GM19238 (cell line): Measurements from ENCODE around the gene OR8B12.

Experiments used
- DNase-seq: peaks from one replicate; pipeline ENCODE4 v3.0.0; 2011; ENCODE audit warnings: low spot score; ENCODE audit not compliant: insufficient read length

Gene OR8B12, protein sequence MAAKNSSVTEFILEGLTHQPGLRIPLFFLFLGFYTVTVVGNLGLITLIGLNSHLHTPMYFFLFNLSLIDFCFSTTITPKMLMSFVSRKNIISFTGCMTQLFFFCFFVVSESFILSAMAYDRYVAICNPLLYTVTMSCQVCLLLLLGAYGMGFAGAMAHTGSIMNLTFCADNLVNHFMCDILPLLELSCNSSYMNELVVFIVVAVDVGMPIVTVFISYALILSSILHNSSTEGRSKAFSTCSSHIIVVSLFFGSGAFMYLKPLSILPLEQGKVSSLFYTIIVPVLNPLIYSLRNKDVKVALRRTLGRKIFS

DNA sequence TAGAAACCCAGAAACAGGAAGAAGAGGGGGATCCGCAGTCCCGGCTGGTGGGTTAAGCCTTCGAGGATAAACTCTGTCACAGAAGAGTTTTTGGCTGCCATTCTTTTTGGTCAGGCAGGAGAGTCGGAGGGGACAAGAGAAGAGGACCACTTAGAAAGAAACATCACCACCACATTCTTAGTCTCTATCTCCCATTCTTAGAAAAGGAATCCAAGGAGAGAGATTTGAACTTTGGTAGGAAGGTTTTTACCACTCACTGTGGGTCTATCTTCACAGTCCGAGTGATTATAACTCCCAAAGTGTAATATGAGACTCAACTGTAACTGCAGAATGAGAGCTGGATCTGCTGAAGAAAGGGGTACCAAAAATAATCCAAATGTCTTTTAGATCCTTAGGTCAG is at the start of gene OR8B12:
Gene OR8B12 (minus strand): TSS at position 101 of the 400 bp plus-strand sequence. CDS start 0 bp downstream, at position 101.
- DNase-seq = no peak

- DNase-seq = no peak
Observed at GRCh38 chr11:124592627-124593026, 49.2 kb upstream of the OR8B12 start.

GRCh38 chr11:124591430-124591829 is 48.0 kb upstream of the OR8B12 start:
- no peak for DNase-seq

DNA sequence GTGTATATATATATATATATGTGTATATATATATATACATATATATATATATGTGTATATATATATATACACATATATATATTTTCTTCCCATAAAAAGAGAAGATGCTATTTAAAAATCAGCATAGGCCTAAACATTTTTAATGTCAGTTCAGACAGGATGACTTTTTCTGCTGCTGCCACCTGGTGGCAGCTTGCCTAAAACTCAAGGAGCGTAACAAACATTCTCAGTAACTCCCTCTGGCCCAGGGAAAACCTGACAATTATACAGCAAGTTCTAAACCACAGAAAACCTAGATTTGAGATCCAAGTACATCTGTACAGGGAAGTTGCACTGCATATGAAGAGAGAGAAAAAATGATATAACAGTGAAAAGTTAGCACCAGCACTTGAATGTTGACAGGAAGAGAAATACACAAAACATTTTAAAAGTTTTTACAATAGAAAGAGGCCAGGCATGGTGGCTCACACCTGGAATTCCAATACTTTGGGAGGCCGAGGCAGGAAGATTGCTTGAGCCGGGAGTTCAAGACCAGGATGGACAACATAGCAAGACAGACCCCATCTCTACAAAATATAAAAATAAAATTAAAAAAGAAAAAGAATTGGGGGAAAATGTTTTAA is 42.9 kb upstream of the OR8B12 start:
- DNase-seq = no peak

DNA sequence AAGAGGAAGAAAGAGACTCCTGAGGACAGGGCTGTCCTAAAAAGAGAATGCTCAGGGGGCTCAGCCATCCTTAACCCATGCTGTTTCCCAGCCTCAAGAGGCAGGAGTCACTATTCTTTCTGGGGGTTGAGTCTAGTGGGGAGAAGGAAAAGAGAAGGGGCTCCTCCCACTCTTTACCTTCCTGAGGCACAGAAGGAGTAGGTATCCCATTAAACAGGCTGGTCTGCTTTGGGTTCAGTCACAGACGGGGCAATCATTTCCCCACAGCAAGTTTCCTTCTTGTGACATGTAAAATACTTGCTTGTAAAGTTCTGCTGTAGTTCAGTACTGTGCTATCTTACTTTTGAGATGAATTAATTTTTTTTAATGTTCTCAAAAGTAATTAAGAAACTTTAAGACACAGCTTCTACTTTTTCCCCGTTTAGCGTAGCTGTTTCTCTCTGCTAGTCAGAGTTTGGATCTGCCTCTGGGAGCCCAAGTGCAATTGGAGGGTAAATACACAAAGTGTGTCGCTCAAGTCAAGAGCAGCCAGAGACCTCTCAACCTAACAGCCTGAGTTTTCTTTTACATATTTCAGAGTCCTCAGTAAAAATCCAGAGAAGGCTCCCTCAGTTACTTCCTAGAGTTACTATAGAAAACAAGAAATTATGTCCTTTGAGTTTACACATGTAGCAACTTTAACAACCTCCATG is 41.4 kb upstream of the OR8B12 start:
- DNase-seq = no peak

DNA sequence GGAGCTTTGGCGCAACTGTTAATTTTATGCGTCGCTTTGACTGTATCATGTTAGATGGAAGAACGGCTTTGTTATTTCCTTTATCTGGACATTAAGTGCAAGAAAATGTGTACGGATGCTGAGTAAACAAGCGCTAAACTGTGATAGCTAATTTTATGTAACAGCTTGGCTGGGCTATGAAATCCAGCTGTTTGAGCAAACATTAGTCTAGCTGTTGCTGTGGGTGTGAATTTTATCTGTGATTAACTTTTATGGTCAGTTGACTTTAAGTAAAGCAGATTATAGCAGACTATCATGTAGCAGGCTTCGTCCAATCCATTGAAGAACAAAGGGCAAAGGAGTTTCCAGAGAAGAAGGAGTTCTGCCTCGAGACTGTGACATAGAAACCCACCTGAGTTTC is 40.3 kb upstream of the OR8B12 start:
- no peak for DNase-seq

- no peak for DNase-seq
Observed at GRCh38 chr11:124582565-124582964, 39.1 kb upstream of the OR8B12 start.

DNA sequence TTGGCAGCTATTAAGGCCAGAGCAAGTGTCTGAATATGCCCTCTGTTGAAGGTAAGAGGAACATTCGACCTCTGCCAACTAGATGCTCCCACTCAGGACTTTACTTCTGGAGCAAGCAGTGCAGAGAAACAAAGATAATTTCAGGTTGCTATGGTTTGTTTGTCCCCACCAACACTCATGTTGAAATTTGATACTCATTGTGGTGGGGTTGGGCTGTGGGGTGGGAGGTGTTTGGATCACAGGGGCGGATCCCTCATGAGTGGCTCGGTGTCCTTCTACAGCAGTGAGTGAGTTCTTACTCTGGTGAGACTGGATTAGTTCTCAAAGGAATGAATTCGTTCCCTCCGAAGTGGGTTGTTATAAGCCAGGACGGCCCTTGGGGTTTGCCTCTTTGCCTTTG is 38.4 kb upstream of the OR8B12 start:
- DNase-seq = no peak

DNA sequence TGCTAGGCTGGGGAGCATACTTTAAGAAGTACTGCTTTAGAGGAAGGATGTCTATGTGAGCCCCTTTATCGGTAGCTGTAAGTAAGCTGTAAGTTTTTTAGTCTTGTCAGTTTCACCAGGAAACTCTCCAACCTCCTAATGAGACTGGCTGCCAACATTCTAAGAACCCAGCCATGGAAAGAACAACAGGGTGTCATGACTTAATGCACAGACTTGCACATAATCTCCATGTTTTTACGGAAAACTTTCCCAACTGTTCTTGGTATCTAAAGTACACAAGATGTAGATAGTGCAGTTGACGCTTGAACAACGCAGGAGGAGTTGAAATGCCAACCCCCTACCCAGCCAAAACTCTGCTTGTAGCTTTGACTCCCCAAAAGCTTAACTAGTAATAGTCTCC is 35.3 kb upstream of the OR8B12 start:
- no peak for DNase-seq

GRCh38 chr11:124577716-124578427 is 34.4 kb upstream of the OR8B12 start:
- DNase-seq = no peak

DNA sequence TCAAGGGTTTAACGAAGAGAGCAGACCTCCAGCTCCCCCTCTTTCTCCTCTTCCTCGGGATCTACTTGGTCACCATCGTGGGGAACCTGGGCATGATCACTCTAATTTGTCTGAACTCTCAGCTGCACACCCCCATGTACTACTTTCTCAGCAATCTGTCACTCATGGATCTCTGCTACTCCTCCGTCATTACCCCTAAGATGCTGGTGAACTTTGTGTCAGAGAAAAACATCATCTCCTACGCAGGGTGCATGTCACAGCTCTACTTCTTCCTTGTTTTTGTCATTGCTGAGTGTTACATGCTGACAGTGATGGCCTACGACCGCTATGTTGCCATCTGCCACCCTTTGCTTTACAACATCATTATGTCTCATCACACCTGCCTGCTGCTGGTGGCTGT is 26.7 kb upstream of the OR8B12 start:
- no peak for DNase-seq

GRCh38 chr11:124569697-124570096 is 26.2 kb upstream of the OR8B12 start, which contains the start of gene OR8A1:
OR8A1 (plus strand) TSS chr11:124569997; CDS start chr11:124570120, 123 bp downstream.
- no peak for DNase-seq

GRCh38 chr11:124556828-124557227 is 13.4 kb upstream of the OR8B12 start:
- no peak for DNase-seq

GRCh38 chr11:124551987-124552386 is 8.5 kb upstream of the OR8B12 start:
- DNase-seq = no peak

GRCh38 chr11:124551189-124551588 is 7.7 kb upstream of the OR8B12 start:
- DNase-seq = no peak

GRCh38 chr11:124543145-124543544 is 309 bp downstream of the OR8B12 start:
- DNase-seq = no peak

GRCh38 chr11:124541204-124541603 is 2.2 kb downstream of the OR8B12 start:
- DNase-seq = no peak

DNA sequence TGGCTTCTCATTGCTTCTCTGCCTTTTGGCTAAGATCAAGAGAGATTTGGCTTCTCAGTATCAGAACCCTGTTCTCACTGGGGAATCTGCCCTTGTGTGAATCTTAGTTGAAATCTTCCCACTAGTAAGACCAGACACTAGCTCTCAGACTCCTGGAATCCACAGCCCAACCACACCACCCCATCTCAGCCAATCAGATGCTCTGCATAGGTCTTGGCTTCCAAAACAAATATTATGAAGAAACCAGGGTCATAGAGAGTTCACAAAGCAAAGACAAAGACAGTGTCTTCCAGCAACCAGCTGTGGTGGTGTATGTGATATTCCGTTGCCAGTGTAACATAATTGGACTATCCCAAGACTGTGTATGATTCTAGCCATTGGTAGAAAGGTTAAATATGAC is 5.4 kb downstream of the OR8B12 start:
- no peak for DNase-seq

GRCh38 chr11:124536520-124536919 is 6.9 kb downstream of the OR8B12 start:
- no peak for DNase-seq

DNA sequence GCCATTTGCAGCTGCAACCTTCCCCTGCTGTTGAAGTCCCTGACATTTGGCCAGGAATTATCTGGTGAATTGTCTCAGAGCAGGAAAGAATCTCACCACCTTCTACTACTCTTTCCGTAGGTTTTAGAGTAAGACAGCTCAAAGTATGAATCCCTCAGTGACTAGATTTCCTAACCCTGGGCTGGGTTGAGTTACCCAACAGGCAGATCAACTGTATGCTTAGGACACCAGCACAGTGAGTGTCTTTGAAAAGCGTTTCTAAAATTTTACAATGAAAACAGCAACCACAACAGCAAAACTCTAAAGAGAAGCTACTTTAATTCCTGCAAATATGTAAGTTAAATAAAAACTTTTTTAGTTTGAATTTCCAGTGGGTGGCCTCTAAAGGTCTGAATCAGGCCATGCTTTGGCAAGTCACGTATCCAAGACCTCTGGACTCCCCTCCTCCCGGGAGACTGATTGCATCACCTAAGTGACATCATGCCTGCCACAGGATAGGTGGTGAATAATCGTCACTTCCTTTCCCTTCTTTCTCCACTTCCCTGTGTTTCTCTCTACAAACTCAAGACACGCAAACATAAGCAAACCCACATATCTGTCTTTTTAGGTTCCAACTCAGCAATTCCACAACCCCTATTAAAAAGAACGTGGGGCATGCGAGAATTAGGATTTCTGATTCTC is 7.8 kb downstream of the OR8B12 start:
- DNase-seq = no peak

- DNase-seq = no peak
Observed at GRCh38 chr11:124534051-124534450, 9.4 kb downstream of the OR8B12 start.
